GM21515 (cell line): ENCODE measurements around the gene KLHL42.
"Not testable (repeated sequence)": the region's sequence is repeated elsewhere in the genome, so short reads cannot be mapped to it uniquely, and the experiment has no call there.

Source experiments
- ATAC-seq: cut with Tn5 transposase; IDR thresholded peaks from one replicate; pipeline ENCODE4 v1.9.1; 2021; ENCODE audit not compliant: unreplicated experiment

KLHL42 gene

DNA sequence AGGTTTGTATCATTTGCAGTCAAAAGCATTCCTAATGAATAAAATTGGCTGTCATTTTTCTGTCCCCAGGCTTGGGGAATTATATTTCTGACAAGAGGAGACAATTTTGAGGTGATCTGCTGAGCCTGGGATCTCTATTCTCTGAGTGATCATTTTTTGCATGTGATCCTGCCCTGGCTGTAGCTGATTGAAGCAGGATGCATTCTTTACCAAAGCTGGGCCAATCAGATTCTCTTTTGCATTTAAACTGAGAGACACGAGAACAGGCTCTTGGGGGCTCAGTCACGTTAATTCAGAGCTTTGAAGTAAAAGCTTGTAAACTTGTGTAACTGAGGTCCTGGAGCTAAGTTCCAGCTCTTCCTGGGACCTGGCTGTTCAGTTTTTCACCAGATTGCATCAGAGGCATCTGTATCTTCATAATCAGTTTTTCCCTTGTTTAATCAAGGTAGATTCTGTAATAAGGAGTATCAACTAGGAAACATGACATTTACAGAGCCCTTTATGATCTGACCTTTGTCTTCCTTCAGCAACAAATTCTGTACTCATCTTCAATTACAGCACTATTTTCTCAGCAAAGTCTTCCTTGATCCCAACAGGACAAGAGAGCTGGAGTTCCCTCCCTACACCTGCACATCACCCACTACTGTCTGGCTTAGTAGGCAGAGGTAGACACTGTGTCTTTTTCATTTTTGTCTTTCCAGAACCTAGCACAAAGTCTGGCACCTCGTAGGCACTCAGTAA is 35.0 kb downstream of the KLHL42 start:
- ATAC-seq: no peak

GRCh38 chr12:27817766-27818165 is 37.7 kb downstream of the KLHL42 start:
- no peak for ATAC-seq

GRCh38 chr12:27818401-27818918 is 38.4 kb downstream of the KLHL42 start:
- no peak for ATAC-seq

DNA sequence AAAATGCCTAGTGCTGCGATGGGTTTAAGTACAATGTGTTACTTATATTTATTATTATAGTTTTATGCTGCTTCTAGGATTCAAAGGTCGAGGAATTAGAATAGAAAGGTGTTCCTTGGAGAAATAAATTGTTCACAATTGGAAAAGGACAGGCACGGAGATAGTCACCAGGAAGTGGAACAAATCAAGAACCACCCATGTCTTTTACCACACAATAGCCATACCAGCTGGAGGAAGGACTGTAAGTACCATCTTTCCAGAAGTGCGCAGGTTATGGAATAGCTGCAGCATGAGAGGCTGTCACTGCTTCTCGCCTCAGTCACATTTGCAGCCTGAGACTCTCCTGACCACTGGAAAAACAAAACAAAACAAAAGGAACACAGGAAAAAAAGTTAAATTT is 40.5 kb downstream of the KLHL42 start:
- no peak for ATAC-seq

- no peak for ATAC-seq
These were observed 41.4 kb downstream of the KLHL42 start for GRCh38 chr12:27821259-27821973.

DNA sequence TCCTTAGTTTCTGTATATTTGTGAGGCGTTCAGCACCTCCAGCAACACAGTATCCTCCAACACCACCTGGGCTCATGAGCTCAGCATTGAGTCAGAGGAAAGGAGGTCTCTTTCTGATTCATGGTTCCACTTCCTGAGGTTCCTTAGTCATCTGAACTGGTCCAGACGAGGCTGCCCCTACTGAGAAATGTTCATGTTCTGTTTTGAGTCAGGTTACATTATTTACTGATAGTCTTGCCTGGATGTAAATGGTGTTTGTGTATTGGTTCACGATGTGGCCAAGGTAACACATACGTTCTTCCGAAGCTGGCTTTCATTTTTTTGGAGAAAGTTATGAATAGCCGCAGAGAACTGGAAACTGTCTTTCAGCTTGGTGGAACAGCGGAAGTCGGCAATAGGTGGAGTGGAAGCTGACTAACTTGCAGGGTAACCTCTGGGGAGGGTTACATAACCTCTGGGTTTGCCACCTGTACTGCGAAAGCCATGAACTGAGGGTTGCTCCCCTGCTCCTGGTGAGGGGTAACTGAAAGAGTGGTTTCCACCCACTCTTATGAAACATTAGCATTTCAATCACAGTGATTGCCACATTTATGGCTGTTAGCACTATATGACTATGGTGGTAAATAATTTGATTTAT is 42.2 kb downstream of the KLHL42 start:
- peak; percentile 74 for ATAC-seq

GRCh38 chr12:27823038-27823437 is 43.0 kb downstream of the KLHL42 start:
- ATAC-seq: no peak

- peak; percentile 69 for ATAC-seq
These were observed 44.3 kb downstream of the KLHL42 start for GRCh38 chr12:27824126-27824842.

DNA sequence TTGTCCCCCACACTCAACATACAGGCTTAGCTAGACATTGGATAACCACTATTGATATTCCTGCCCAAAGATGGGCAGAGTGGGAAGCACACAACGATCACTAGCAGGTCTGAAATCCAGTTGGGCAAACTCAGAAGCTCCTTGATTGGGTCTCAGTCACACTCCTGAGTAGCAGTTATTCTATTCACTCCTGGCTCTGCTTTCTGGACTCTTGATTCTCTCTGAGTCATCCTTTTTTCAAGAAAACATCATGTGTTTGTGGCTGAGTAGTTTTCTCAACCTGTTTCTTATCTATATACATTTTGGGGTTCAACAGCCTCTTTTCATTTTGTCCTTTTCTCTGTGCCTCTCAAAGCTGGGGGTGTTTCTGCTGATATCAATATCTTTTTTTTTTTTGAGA is 46.0 kb downstream of the KLHL42 start:
- ATAC-seq: no peak

GRCh38 chr12:27828196-27828595 is 48.2 kb downstream of the KLHL42 start:
- ATAC-seq: no peak

DNA sequence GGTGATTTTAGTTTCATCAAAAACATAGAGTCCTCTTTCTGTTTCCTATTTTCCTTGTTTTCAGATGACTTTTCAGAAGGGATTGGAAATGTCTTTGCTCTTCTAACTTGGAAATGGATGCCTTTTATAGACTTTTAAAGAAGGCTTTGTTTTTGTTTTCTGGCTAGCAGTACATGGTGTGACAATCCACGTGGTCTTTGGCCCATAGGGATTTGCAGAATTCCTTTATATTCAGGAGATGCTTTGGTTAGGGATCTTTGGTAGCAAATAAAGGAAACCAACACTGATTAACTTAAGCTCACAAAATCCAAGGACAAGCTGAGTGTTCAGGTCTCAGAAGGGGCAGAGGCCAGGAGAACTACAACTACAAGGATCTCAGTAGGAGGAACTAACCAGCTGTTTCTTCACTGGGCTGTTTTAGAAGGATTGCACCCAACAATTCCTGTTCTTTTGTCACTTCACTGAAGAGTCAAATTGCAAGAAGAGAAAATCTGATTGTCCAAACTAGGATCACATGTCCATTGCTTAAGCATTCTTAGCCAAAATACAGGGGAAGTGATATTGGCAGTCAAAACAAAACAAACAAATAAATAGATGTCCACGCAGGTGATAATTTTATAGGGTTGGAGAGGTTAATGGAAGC is 58.6 kb downstream of the KLHL42 start:
- ATAC-seq: no peak

GRCh38 chr12:27840229-27840999 is 60.4 kb downstream of the KLHL42 start:
- no peak for ATAC-seq

DNA sequence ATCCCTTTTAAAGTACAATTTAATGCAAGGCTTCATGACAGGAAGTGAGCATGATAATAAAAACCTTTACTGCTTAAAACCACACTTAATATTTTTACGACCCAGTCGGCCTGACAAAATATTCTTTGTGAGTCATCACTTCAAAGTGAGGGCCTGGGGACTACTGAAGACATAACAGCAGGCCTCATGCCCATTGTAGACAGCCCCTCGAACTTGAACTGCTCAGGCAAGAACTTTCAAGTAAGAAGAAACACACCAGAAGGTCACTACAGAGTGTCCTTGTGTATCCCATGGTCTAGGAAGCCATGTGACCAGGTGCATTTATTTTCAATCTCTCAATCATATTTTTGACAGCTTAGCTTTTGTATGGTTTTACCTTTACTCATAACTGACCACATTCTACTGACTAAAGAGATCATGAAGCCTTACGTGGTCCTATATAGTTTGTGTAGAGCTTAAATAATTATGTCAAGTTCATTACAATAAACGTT is 61.4 kb downstream of the KLHL42 start:
- ATAC-seq: no peak

GRCh38 chr12:27843714-27844245 is 63.7 kb downstream of the KLHL42 start:
- no peak for ATAC-seq

- no peak for ATAC-seq
These were observed 64.5 kb downstream of the KLHL42 start for GRCh38 chr12:27844366-27845090.

DNA sequence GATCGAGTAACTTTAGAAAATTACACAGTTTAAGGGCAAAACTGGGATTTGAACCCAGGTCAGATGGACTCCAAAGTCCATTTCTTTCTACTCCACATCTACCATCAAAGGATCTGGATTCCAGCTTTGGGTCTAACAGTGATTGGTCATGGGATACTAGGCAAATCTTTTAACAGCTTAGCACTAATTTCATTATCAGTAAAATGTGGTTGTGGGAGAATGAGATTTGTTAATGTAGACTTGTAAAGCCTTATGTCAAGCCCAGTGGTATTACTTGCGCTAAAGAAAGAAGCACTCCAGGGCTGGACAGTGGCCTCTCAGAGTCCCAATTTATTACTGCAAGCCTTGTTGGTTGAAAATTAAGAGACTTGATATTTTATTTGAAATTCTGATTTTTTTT is 65.2 kb downstream of the KLHL42 start:
- no peak for ATAC-seq

DNA sequence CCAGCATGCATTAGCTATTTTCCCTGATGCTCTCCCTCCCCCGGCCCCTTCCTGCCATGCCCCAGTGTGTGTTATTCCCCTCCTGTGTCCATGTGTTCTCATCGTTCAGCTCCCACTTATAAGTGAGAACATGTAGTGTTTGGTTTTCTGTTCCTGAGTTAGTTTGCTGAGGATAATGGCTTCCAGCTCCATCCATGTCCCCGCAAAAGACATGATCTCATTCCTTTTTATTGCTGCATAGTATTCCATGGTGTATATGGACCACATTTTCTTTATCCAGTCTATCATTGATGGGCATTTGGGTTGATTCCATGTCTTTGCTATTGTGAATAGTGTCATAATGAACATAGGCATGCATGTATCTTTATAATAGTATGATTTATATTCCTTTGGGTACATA is 65.7 kb downstream of the KLHL42 start:
- ATAC-seq: not testable (repeated sequence)

DNA sequence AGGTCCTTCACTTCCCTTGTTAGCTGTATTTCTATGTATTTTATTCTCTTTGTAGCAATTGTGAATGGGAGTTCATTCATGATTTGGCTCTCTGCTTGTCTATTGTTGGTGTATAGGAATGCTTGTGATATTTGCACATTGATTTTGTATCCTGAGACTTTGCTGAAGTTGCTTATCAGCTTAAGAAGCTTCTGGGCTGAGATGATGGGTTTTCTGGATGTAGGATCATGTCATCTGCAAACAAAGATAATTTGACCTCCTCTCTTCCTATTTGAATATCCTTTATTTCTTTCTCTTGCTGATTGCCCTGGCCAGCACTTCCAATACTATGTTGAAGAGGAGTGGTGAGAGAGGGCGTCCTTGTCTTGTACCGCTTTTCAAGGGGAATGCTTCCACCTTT is 67.3 kb downstream of the KLHL42 start:
- ATAC-seq: not testable (repeated sequence)

DNA sequence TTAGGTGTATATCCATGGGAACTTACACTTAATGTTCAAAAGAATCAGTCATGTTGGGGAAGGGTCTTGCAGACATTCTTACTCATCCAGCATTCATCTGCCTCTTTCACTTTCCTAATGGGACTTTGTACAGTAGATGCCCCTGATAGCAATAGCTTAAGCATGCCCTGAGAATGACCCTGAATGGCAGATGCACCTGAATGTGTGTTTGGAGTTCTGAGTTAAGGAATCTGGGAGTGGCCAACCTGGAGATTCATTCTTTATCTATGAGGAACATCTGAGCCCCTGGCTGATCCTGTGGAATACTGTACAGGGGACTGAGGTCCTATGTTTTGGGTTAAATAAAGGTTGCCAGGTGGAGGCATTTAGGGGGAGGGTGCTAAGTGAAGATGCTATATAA is 71.3 kb downstream of the KLHL42 start:
- no peak for ATAC-seq
